ENCODE results near the gene PPME1. TPM values are rescaled to one million over a fixed set of nuclear protein-coding genes. Genes with fewer than 3 reads are reported as not detected.

The PPME1 gene
- total and polyA plus RNA-seq, 2 experiments from 2014 or later, result 43.6 to 62.1 TPM

DNA sequence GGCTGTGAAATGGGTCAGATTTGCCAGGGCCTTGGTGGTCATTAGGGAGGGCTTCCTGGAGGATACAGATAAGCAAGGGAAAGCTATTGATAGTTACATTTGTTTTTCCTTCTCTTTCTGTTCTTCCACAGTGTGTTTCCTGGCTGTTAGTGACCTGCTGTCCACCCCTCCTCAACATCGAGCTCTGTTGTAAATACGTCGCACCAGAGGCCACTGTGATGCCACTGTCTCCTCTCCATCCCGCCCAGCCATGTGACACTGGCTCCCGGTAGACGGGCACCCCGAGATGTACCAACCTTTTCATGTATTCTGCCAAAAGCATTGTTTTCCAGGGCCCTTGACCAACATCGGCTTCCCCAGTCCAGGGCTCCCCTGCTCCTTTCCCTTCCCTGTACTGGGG is 82.3 kb downstream of the PPME1 start:
- H3K4me1 ChIP-seq (ENCODE audit: insufficient read depth), result peaks cover 17% of the 10 kb centered on the region
- 75 to 80% methylated on average over 8 of the region's 8 CpGs for WGBS, 2 experiments (ENCODE audit: low coverage in 1 of 2, low lambda C conversion rate in 2 of 2, missing lambda C conversion rate in 2 of 2)
- H3F3A ChIP-seq (ENCODE audit: insufficient read depth), result peaks cover 24% of the 10 kb centered on the region
- H3K9me3 ChIP-seq (ENCODE audit: low read depth), result no peaks in the 10 kb centered on the region
- no peaks in the 10 kb centered on the region for H3K9me2 ChIP-seq (ENCODE audit: insufficient read depth)
- H3K79me2 ChIP-seq (ENCODE audit: insufficient read depth), result no peaks in the 10 kb centered on the region
- no peak overlapping the region for H3K9ac ChIP-seq
- TF ChIP-seq EZH2phosphoT487 (IDR thresholded peaks at IDR 0.05; ENCODE audit: insufficient read depth, low read depth) (no peak), EZH2 (IDR thresholded peaks at IDR 0.05; ENCODE audit: insufficient read depth, poor library complexity, severe bottlenecking) (no peak)
- no peaks in the 10 kb centered on the region for H4K20me1 ChIP-seq (ENCODE audit: insufficient read depth)
- DNase-seq, result no peak
- H3K4me2 ChIP-seq (ENCODE audit: unreplicated experiment), result no peak overlapping the region
- H3K36me3 ChIP-seq (ENCODE audit: low read depth), result peaks cover 24% of the 10 kb centered on the region; the same call in 1 of the 2 replicates
- H2AFZ ChIP-seq, result no peak overlapping the region
- no peak overlapping the region for H3K27ac ChIP-seq
- no peaks in the 10 kb centered on the region for H3K27me3 ChIP-seq (replicated peaks; ENCODE audit: insufficient read depth)
- in situ Hi-C loops (cut with MboI), result loop anchor here (5.0 kb wide), 1 partner anchor 194 kb away; no protein-coding TSS in a partner anchor
- H3K4me3 ChIP-seq, result no peak overlapping the region

DNA sequence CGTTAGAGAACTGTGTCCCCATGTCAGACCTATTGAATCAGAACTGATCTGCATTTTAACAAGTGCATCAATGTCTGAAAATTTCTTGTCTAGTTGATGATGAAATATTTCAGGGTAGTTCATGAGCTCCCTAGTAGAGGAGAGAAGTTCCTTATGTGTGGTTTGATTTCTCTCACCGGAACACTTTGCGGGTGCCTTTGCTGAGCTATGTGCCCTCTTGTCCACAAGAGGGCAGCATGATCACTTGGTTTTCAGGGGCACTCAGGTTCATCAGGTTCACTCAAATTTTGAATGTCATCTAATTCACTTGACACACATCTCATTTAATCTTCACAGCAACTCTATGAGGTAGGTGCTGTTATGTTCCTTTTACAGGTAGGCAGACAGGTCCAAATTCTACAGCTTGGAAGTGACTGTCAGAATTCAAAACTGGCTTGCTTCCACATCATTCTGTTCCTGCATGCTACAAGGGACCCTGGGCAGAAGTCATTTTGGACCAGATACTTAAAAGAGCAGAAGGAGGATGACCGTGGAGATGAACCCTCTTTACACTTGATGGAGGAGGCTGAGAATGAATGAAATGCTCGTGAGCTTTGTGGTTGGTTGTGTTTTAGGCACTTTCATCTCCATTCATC is 84.8 kb downstream of the PPME1 start:
- DNase-seq, result peak; percentile 71
- Histone ChIP-seq H3K4me1 (ENCODE audit: insufficient read depth) (peaks cover 18% of the 10 kb centered on the region), H3K4me2 (ENCODE audit: unreplicated experiment) (no peak overlapping the region), H4K20me1 (ENCODE audit: insufficient read depth) (no peaks in the 10 kb centered on the region), H3K4me3 (no peak overlapping the region), H3K27me3 (replicated peaks; ENCODE audit: insufficient read depth) (no peaks in the 10 kb centered on the region), H3K79me2 (ENCODE audit: insufficient read depth) (no peaks in the 10 kb centered on the region), H2AFZ (no peak overlapping the region), H3K36me3 (ENCODE audit: low read depth) (no peaks in the 10 kb centered on the region; the same call in 1 of the 2 replicates), H3K9ac (no peak overlapping the region), H3K9me3 (ENCODE audit: low read depth) (no peaks in the 10 kb centered on the region), H3K27ac (no peak overlapping the region), H3K9me2 (ENCODE audit: insufficient read depth) (no peaks in the 10 kb centered on the region), H3F3A (ENCODE audit: insufficient read depth) (peaks cover 24% of the 10 kb centered on the region)
- no peak for TF ChIP-seq EZH2 (IDR thresholded peaks at IDR 0.05; ENCODE audit: insufficient read depth, poor library complexity, severe bottlenecking)
- TF ChIP-seq EZH2phosphoT487 (IDR thresholded peaks at IDR 0.05; ENCODE audit: insufficient read depth, low read depth), result no peak
- 35 to 43% methylated on average over 5 of the region's 5 CpGs for WGBS, 2 experiments (ENCODE audit: low coverage in 1 of 2, low lambda C conversion rate in 2 of 2, missing lambda C conversion rate in 2 of 2)
- in situ Hi-C loops (cut with MboI), result no loop called here

GRCh38 chr11:74256378-74257133 is 85.5 kb downstream of the PPME1 start:
- Histone ChIP-seq H3F3A (ENCODE audit: insufficient read depth) (peaks cover 24% of the 10 kb centered on the region), H2AFZ (no peak overlapping the region), H3K27ac (no peak overlapping the region), H4K20me1 (ENCODE audit: insufficient read depth) (no peaks in the 10 kb centered on the region), H3K4me2 (ENCODE audit: unreplicated experiment) (no peak overlapping the region), H3K9ac (no peak overlapping the region), H3K79me2 (ENCODE audit: insufficient read depth) (no peaks in the 10 kb centered on the region), H3K4me3 (no peak overlapping the region), H3K4me1 (ENCODE audit: insufficient read depth) (peaks cover 18% of the 10 kb centered on the region), H3K36me3 (ENCODE audit: low read depth) (no peaks in the 10 kb centered on the region; the same call in 1 of the 2 replicates), H3K9me2 (ENCODE audit: insufficient read depth) (no peaks in the 10 kb centered on the region), H3K9me3 (ENCODE audit: low read depth) (no peaks in the 10 kb centered on the region), H3K27me3 (replicated peaks; ENCODE audit: insufficient read depth) (no peaks in the 10 kb centered on the region)
- 92 to 94% methylated on average over 5 of the region's 5 CpGs for WGBS, 2 experiments (ENCODE audit: low coverage in 1 of 2, low lambda C conversion rate in 2 of 2, missing lambda C conversion rate in 2 of 2)
- TF ChIP-seq EZH2 (IDR thresholded peaks at IDR 0.05; ENCODE audit: insufficient read depth, poor library complexity, severe bottlenecking) (no peak), EZH2phosphoT487 (IDR thresholded peaks at IDR 0.05; ENCODE audit: insufficient read depth, low read depth) (no peak)
- peak; percentile 13 for DNase-seq
- in situ Hi-C loops (cut with MboI), result no loop called here

DNA sequence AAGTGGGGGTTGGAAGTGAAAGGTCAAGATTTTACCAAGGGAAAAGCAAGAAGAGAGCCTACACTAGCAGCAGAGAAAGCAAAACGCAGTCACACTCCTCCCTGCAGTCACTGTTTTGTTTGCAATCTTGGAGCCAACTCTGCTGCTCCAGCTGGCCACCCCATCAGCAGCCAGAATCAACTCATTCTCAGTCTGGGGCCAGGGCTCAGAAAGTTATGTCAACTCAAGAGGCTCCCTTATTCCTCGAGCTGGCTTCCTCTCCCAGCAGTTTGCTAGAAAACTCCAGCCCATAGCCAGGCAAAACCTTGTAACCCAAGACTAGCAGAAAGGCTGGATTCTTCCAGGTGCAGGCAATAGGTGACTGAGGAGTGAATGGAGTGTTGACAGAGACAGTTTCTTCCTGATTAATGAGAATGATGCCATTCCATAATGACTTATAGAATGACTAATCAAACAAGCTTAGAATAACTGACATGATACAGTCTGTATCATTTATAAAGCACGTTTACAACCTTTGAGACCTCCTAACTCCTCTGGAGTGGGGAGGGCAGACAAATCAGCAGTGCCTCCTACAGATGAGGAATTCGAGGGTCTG is 87.0 kb downstream of the PPME1 start:
- no peaks in the 10 kb centered on the region for H3K9me3 ChIP-seq (ENCODE audit: low read depth)
- TF ChIP-seq EZH2phosphoT487 (IDR thresholded peaks at IDR 0.05; ENCODE audit: insufficient read depth, low read depth) (no peak), EZH2 (IDR thresholded peaks at IDR 0.05; ENCODE audit: insufficient read depth, poor library complexity, severe bottlenecking) (no peak)
- peaks cover 24% of the 10 kb centered on the region for H3F3A ChIP-seq (ENCODE audit: insufficient read depth)
- no peak overlapping the region for H2AFZ ChIP-seq
- H3K36me3 ChIP-seq (ENCODE audit: low read depth), result no peaks in the 10 kb centered on the region
- WGBS, 2 experiments (ENCODE audit: low coverage in 1 of 2, low lambda C conversion rate in 2 of 2, missing lambda C conversion rate in 2 of 2), result 17 to 18% methylated on average over 4 of the region's 4 CpGs
- H3K79me2 ChIP-seq (ENCODE audit: insufficient read depth), result no peaks in the 10 kb centered on the region
- no peaks in the 10 kb centered on the region for H3K27me3 ChIP-seq (replicated peaks; ENCODE audit: insufficient read depth)
- H4K20me1 ChIP-seq (ENCODE audit: insufficient read depth), result no peaks in the 10 kb centered on the region
- peak overlapping the region; percentile 20 for H3K4me2 ChIP-seq (ENCODE audit: unreplicated experiment)
- H3K27ac ChIP-seq, result no peak overlapping the region
- H3K9me2 ChIP-seq (ENCODE audit: insufficient read depth), result no peaks in the 10 kb centered on the region
- H3K4me3 ChIP-seq, result no peak overlapping the region
- H3K9ac ChIP-seq, result no peak overlapping the region
- DNase-seq, result peak; percentile 73
- in situ Hi-C loops (cut with MboI), result no loop called here
- peaks cover 18% of the 10 kb centered on the region for H3K4me1 ChIP-seq (ENCODE audit: insufficient read depth)
